K562 (cell line): Measurements from ENCODE around the gene SRCIN1. TPM values are rescaled to one million over a fixed set of nuclear protein-coding genes. Genes with fewer than 3 reads are reported as not detected.

Experiments
- CGGBP1 ChIP-seq: fragments of 250-450 bp; sonication (Bioruptor Pico); IDR thresholded peaks from 2 replicates; pipeline ENCODE4 v1.9.0; 2021; ENCODE audit warnings: mild to moderate bottlenecking
- CXXC5 ChIP-seq: fragments of 250-450 bp; sonication (Bioruptor Pico); IDR thresholded peaks from 2 replicates; pipeline ENCODE4 v1.8.0; 2022; ENCODE audit warnings: inconsistent platforms, mild to moderate bottlenecking, moderate library complexity
- FUS ChIP-seq: fragments of 200-400 bp; formaldehyde crosslinking; optimal IDR thresholded peaks from 2 replicates; pipeline ENCODE3; 2017; ENCODE audit warnings: low read depth, low read length
- MTA2 ChIP-seq: fragments of 450-650 bp; IDR thresholded peaks from 2 replicates; pipeline ENCODE4 v1.6.1; 2016; ENCODE audit warnings: low read depth
- NR2F6 ChIP-seq: fragments of 450-650 bp; formaldehyde crosslinking; IDR thresholded peaks from 2 replicates; pipeline ENCODE4 v1.4.0; 2020; ENCODE audit warnings: mild to moderate bottlenecking
- POLR2AphosphoS5 ChIP-seq: IDR thresholded peaks from 2 replicates; pipeline ENCODE4 v1.6.1; 2011; ENCODE audit warnings: mild to moderate bottlenecking, low read depth, low read length, moderate library complexity; ENCODE audit not compliant: control insufficient read depth, insufficient read depth
- PRPF4 ChIP-seq: fragments of 200-400 bp; formaldehyde crosslinking; IDR thresholded peaks from one replicate; pipeline ENCODE4 v1.6.1; 2017; ENCODE audit warnings: low read length, low read depth, mild to moderate bottlenecking; ENCODE audit not compliant: insufficient read depth, poor library complexity, severe bottlenecking
- SMAD2 ChIP-seq: fragments of 150-350 bp; IDR thresholded peaks from 2 replicates; pipeline ENCODE4 v1.6.1; 2014; ENCODE audit warnings: low read depth, mild to moderate bottlenecking, low read length
- SMARCB1 ChIP-seq: IDR thresholded peaks from 2 replicates; pipeline ENCODE4 v1.6.1; 2011; ENCODE audit warnings: improper control_type of control experiment, low read depth; ENCODE audit not compliant: insufficient read length
- SP1 ChIP-seq: sonication (generic); formaldehyde crosslinking; IDR thresholded peaks from 2 replicates; pipeline ENCODE4 v1.8.1; 2022; ENCODE audit warnings: mild to moderate bottlenecking, missing genetic modification reagents
- TEAD4 ChIP-seq, 2 experiments: sonication (generic) in 1 of 2; formaldehyde crosslinking in 1 of 2; IDR thresholded peaks; 2 replicates each; pipeline versions ENCODE4 v1.6.1 to v1.8.0; 2012 to 2022; ENCODE audit warnings: borderline replicate concordance in 1 of 2, inconsistent platforms in 1 of 2, low read length in 1 of 2, mild to moderate bottlenecking in 1 of 2, missing genetic modification reagents in 1 of 2
- XRCC3 ChIP-seq: fragments of 450-650 bp; IDR thresholded peaks from 2 replicates; pipeline ENCODE4 v1.6.1; 2017; ENCODE audit warnings: mild to moderate bottlenecking, moderate library complexity
- ZNF609 ChIP-seq: sonication (generic); formaldehyde crosslinking; IDR thresholded peaks from 2 replicates; pipeline ENCODE4 v1.8.1; 2023; ENCODE audit warnings: missing genetic modification reagents, mild to moderate bottlenecking, borderline replicate concordance
- ZNF75A ChIP-seq: fragments of 450-650 bp; formaldehyde crosslinking; IDR thresholded peaks from 2 replicates; pipeline ENCODE4 v1.4.0; 2020; ENCODE audit warnings: mild to moderate bottlenecking
- ZNF79 ChIP-seq: fragments of 250-450 bp; sonication (Bioruptor Pico); IDR thresholded peaks from 2 replicates; pipeline ENCODE4 v1.4.0; 2020; ENCODE audit warnings: low read depth, mild to moderate bottlenecking, moderate library complexity
- ZSCAN32 ChIP-seq: fragments of 450-650 bp; formaldehyde crosslinking; IDR thresholded peaks from 2 replicates; pipeline ENCODE4 v1.4.0; 2020; ENCODE audit warnings: mild to moderate bottlenecking, moderate library complexity
- polyA plus RNA-seq, 8 experiments: library from polyadenylated mRNA; depleted of rRNA in 4 of 8; stranded (reverse) in 5 of 8; unstranded in 3 of 8; fragments of >200 nt; fragmentation: Nextera tagmentation in 2 of 8; fragmentation: Illumina TruSeq in 1 of 8; extraction: Ambion mirVana in 2 of 8; extraction: Trizol in 1 of 8; gene quantifications; 2 replicates each; pipeline versions ENCODE4 v1.2.1 to v1.2.3, GENCODE V29; 2011 to 2014; ENCODE audit warnings: inconsistent platforms in 1 of 8, missing spikeins in 1 of 8
- total RNA-seq, 7 experiments: library from RNA; depleted of rRNA in 6 of 7; stranded (reverse); fragments of >200 nt in 6 of 7; fragmentation: Illumina TruSeq in 2 of 7; extraction: Trizol in 2 of 7; gene quantifications; 2 replicates each; pipeline versions ENCODE4 v1.2.1 to v1.2.3, GENCODE V29; 2011 to 2021; ENCODE audit warnings: low replicate concordance in 1 of 7
- TF ChIP-seq, protein P1 (sequence below): IDR thresholded peaks from 2 replicates; pipeline ENCODE4 v1.6.1; 2011; ENCODE audit not compliant: insufficient read length; ENCODE audit errors: extremely low read depth
- TF ChIP-seq, protein P2 (sequence below): fragments of 450-650 bp; IDR thresholded peaks from 2 replicates; pipeline ENCODE4 v1.6.1; 2016

SRCIN1 gene
- total and polyA plus RNA-seq, 9 of the 15 experiments (the other 6 are each of a cell fraction or from before 2014, with no cell fraction given) = 0.09 to 0.33 (median 0.13) TPM; not detected in 6

GRCh38 chr17:38557836-38558727 lies 47.7 kb downstream of the SRCIN1 start (continued):
- TF ChIP-seq ZNF79 = no peak
- no peak for TF ChIP-seq NR2F6 (CRISPR knock-in tag)
- TF ChIP-seq, protein P1, sequence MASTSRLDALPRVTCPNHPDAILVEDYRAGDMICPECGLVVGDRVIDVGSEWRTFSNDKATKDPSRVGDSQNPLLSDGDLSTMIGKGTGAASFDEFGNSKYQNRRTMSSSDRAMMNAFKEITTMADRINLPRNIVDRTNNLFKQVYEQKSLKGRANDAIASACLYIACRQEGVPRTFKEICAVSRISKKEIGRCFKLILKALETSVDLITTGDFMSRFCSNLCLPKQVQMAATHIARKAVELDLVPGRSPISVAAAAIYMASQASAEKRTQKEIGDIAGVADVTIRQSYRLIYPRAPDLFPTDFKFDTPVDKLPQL = no peak
- TF ChIP-seq SMARCB1 = no peak
- no peak for TF ChIP-seq CGGBP1 (CRISPR knock-in tag)
- TF ChIP-seq ZSCAN32 (CRISPR knock-in tag) = no peak
- no peak for TF ChIP-seq FUS
- no peak for TF ChIP-seq ZNF609 (CRISPR knock-in tag)
- TF ChIP-seq CXXC5 (CRISPR knock-in tag) = peak; percentile 61; the same call in 1 of the 2 replicates
- no peak for TF ChIP-seq ZNF75A (CRISPR knock-in tag)
- TF ChIP-seq TEAD4 (IDR thresholded peaks at IDR 0.05; ENCODE audit: low read length) = no peak
- no peak for TF ChIP-seq TEAD4 (CRISPR knock-in tag; IDR thresholded peaks at IDR 0.05; ENCODE audit: borderline replicate concordance)
- TF ChIP-seq SMAD2 = no peak
- no peak for TF ChIP-seq MTA2
- TF ChIP-seq SP1 (CRISPR knock-in tag) = peak; percentile 52; the same call in 1 of the 2 replicates
- TF ChIP-seq POLR2AphosphoS5 = no peak
- no peak for TF ChIP-seq XRCC3
- TF ChIP-seq, protein P2, sequence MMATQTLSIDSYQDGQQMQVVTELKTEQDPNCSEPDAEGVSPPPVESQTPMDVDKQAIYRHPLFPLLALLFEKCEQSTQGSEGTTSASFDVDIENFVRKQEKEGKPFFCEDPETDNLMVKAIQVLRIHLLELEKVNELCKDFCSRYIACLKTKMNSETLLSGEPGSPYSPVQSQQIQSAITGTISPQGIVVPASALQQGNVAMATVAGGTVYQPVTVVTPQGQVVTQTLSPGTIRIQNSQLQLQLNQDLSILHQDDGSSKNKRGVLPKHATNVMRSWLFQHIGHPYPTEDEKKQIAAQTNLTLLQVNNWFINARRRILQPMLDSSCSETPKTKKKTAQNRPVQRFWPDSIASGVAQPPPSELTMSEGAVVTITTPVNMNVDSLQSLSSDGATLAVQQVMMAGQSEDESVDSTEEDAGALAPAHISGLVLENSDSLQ = no peak
- no peak for TF ChIP-seq PRPF4
